Skeletal muscle satellite cell (primary cell): ENCODE data around the gene PTPN7.
"Not testable (repeated sequence)": the region's sequence is repeated elsewhere in the genome, so short reads cannot be mapped to it uniquely, and the experiment has no call there.

Source experiments
- H3K27me3 ChIP-seq: 2 replicates; pipeline ENCODE4 v1.7.0; 2013; ENCODE audit warnings: low read length; ENCODE audit not compliant: control insufficient read depth, insufficient read depth
- H3K36me3 ChIP-seq: 2 replicates; pipeline ENCODE4 v1.7.0; 2013; ENCODE audit warnings: mild to moderate bottlenecking, control low read depth, low read length; ENCODE audit not compliant: insufficient read depth
- H3K4me1 ChIP-seq: 2 replicates; pipeline ENCODE4 v1.7.0; 2013; ENCODE audit warnings: low read length; ENCODE audit not compliant: control insufficient read depth, insufficient read depth
- H3K4me2 ChIP-seq: 2 replicates; pipeline ENCODE4 v1.7.0; 2013; ENCODE audit warnings: mild to moderate bottlenecking, low read length
- H3K4me3 ChIP-seq: 2 replicates; pipeline ENCODE4 v1.7.0; 2013; ENCODE audit warnings: low read length
- H3K9ac ChIP-seq: 2 replicates; pipeline ENCODE4 v1.7.0; 2013; ENCODE audit warnings: mild to moderate bottlenecking, low read depth, low read length, moderate library complexity
- H3K9me3 ChIP-seq: replicated peaks from 2 replicates; pipeline ENCODE4 v1.7.0; 2013; ENCODE audit warnings: mild to moderate bottlenecking, control low read depth, low read length

PTPN7 gene

DNA sequence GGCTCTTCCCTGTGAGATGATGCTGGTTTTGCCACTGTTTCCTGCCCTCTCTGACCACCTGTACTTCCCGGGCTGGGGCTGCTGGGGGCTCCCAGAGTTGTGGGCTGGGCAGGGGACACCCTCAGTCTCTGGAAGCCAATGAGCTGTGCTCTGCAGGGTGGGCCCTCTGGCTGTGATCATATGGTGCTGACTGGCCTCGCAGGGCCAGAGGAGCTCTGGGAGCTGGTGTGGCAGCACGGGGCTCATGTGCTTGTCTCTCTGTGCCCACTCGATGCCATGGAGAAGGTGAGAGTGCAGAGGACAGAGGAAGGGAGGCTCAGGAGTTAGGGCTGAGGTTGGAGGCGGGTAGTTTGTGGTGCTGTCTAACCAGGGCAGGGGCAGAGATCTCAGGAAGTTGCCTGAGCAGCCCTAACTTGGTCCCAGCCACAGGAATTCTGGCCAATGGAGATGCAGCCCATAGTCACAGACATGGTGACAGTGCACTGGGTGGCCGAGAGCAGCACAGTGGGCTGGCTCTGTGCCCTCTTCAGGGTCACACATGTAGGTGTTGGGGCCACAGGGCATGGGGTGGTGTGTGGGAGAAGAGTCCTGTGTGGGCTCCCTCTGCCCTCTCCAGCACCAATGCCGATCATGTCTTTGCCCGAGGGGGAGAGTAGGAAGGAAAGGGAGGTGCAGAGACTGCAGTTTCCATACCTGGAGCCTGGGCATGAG is 27.4 kb upstream of the PTPN7 start:
- Histone ChIP-seq H3K27me3 (peaks cover 34% of the 10 kb centered on the region), H3K9me3 (no peaks in the 10 kb centered on the region), H3K4me2 (no peak overlapping the region), H3K36me3 (no peaks in the 10 kb centered on the region), H3K4me1 (peaks cover 5% of the 10 kb centered on the region), H3K4me3 (no peak overlapping the region), H3K9ac (no peak overlapping the region)

DNA sequence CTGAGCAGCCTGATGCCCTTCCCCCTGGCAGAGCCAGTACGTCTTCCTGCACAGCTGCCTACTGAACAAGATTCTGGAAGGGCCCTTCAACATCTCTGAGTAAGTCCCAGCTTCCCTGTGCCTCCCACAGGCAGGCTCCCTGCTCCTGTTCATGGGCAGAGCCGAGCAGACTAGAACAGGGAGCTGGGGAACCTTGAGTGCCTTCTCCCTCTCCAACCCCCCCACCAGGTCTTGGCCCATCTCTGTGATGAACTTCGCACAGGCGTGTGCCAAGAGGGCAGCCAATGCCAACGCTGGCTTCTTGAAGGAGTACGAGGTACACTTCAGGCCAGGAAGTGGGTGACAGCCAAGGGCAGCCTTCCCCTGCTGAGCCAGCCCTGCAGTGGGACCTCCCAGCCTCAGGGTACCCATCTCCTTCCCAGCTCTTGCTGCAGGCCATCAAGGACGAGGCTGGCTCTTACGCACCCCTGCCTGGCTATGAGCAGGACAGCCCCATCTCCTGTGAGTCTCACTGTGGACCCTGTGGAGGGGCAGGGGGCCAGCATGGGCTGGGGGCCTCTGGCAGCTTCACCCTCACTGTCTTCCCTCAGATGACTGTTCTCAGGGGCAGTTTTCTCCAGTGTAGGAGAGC is 26.8 kb upstream of the PTPN7 start:
- H3K27me3 ChIP-seq, result peaks cover 35% of the 10 kb centered on the region
- no peaks in the 10 kb centered on the region for H3K36me3 ChIP-seq
- peaks cover 5% of the 10 kb centered on the region for H3K4me1 ChIP-seq
- H3K9me3 ChIP-seq, result no peaks in the 10 kb centered on the region
- no peak overlapping the region for H3K4me3 ChIP-seq
- no peak overlapping the region for H3K4me2 ChIP-seq
- H3K9ac ChIP-seq, result no peak overlapping the region

DNA sequence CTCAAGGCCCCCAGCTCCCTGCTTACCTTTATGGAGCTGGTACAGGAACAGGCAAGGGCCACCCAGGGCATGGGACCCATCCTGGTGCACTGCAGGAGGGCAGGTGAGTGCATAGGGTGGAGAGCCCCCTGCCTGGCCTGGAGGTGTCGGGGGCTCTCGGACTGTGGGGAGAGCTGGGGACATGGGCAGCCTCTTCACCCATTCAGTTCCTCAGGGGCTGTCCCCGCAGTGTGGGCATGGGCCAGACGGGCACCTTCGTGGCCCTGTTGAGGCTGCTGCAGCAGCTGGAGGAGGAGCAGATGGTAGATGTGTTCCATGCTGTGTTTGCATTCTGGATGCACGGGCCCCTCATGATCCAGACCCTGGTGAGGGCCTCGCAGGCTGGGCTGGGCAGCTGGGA is 25.9 kb upstream of the PTPN7 start:
- Histone ChIP-seq H3K36me3 (no peaks in the 10 kb centered on the region), H3K27me3 (peaks cover 43% of the 10 kb centered on the region)

DNA sequence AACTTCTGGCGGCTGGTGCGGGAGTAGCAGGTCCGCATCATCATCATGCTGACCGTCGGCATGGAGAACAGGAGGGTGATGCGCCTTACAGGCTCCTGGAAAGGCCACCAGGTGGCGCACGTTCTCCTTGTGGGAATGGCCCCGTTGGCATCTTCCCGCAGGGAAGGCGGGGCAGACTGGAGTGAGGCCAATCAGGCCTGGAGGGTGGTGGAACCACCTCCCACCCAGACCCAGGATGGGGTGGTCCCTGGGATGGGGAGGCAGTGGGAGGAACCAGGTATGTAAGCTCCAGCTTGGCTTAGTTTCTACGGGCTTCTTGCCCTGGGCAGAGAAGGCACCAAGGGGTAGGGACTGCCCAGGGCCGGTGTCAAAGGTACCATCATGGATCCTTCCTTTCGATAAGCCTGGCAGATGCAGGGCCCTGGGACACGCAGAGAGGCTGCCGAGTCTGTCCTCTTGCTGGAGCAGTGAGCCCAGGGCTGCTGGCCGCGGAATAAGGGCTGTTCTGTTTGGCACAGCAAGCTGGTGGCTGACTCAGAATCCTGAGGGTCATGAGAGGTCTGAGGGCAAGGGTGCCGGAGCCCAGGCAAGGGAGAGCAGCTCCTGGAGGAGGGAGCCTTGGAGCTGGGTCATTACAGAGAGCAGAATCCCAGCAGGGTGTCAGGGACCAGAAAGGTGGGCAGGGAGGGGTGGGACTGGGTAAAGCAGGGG is 24.5 kb upstream of the PTPN7 start:
- Histone ChIP-seq H3K9ac (no peak overlapping the region), H3K4me1 (peaks cover 5% of the 10 kb centered on the region), H3K9me3 (no peaks in the 10 kb centered on the region), H3K36me3 (no peaks in the 10 kb centered on the region), H3K4me2 (peak overlapping the region; percentile 43), H3K4me3 (no peak overlapping the region), H3K27me3 (peaks cover 53% of the 10 kb centered on the region)

More for the DNA sequence above, 25.9 kb upstream of the PTPN7 start:
- Histone ChIP-seq H3K9me3 (no peaks in the 10 kb centered on the region), H3K9ac (no peak overlapping the region), H3K4me1 (peaks cover 5% of the 10 kb centered on the region), H3K4me3 (no peak overlapping the region), H3K4me2 (no peak overlapping the region)

GRCh38 chr1:202182040-202182877 is 21.9 kb upstream of the PTPN7 start:
- no peaks in the 10 kb centered on the region for H3K9me3 ChIP-seq
- H3K4me2 ChIP-seq, result no peak overlapping the region
- H3K9ac ChIP-seq, result no peak overlapping the region
- peaks cover 64% of the 10 kb centered on the region for H3K27me3 ChIP-seq
- H3K4me3 ChIP-seq, result no peak overlapping the region
- no peaks in the 10 kb centered on the region for H3K36me3 ChIP-seq
- peaks cover 5% of the 10 kb centered on the region for H3K4me1 ChIP-seq

GRCh38 chr1:202181586-202181985 is 21.2 kb upstream of the PTPN7 start:
- Histone ChIP-seq H3K36me3 (no peaks in the 10 kb centered on the region), H3K4me2 (no peak overlapping the region), H3K27me3 (peaks cover 67% of the 10 kb centered on the region), H3K4me1 (peaks cover 5% of the 10 kb centered on the region), H3K9ac (no peak overlapping the region), H3K4me3 (no peak overlapping the region), H3K9me3 (no peaks in the 10 kb centered on the region)

DNA sequence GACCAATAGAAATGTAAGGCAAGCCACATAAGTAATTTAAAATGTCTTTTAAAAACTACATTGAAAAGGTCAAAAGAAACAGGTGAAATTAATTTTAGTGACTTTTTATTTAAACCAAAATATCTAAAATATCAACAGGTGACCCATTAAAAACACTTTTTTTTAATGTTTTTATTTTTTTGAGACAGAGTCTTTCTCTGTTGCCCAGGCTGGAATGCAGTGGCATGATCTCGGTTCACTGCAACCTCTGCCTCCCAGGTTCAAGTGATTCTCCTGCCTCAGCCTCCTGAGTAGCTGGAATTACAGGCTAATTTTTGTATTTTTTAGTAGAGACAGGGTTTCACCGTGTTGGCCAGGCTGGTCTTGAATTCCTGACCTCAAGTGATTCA is 20.3 kb upstream of the PTPN7 start:
- not testable (repeated sequence) for H3K9me3 ChIP-seq, H3K4me1 ChIP-seq, H3K9ac ChIP-seq, H3K36me3 ChIP-seq, H3K4me2 ChIP-seq, H3K4me3 ChIP-seq
- H3K27me3 ChIP-seq, result peaks cover 65% of the 10 kb centered on the region

- Histone ChIP-seq H3K9me3 (no peaks in the 10 kb centered on the region), H3K4me3 (no peak overlapping the region), H3K4me1 (peaks cover 4% of the 10 kb centered on the region), H3K27me3 (peaks cover 63% of the 10 kb centered on the region), H3K4me2 (no peak overlapping the region), H3K36me3 (no peaks in the 10 kb centered on the region), H3K9ac (no peak overlapping the region)
Measured at GRCh38 chr1:202179828-202180750, 19.7 kb upstream of the PTPN7 start.

DNA sequence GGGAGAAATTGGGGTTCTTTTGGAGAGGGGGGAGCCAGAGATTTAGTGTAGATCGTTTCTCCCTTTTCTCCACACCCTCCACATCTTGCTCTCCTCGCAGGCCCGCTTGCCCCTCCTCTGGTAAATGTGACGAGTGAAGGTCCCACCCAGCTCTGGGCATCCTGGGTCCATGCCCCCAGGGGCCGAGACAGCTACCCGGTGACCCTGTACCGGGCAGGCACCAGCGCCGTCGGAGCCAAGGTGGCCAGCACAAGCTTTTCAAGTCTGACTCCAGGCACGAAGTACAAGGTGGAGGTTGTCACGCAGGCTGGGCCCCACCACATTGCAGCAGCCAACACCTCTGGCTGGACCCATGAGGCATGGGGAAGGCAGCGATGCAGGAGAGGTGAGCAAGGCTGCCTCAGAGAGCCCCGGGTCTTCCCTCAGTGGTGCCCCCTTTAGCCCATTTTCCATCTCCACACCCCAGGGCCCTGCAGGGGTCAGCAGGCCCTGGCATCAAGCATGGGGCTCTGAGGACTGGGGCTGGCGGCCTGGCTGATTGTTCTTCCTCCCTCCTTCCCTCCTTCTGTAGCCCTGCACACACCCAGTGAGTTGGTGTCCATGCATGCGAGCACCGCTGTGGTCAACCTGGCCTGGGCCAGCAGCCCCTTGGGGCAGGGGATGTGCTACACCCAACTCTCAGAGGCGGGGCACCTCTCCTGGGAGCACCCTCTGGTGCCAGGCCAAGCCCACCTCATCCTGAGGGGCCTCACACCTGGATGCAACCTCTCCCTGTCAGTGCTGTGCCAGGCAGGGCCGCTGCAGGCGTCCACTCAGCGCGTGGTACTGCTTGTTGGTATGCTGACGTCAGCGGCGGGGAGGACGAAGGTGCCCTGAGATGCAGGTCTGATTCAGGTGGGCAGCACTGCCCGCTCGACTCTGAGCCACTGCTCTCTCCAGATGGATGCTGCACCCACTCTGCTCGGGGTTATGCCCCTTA is 16.8 kb upstream of the PTPN7 start:
- Histone ChIP-seq H3K9ac (no peak overlapping the region), H3K36me3 (no peaks in the 10 kb centered on the region), H3K9me3 (no peaks in the 10 kb centered on the region), H3K4me1 (no peaks in the 10 kb centered on the region), H3K4me3 (no peak overlapping the region), H3K4me2 (no peak overlapping the region), H3K27me3 (peaks cover 46% of the 10 kb centered on the region)

DNA sequence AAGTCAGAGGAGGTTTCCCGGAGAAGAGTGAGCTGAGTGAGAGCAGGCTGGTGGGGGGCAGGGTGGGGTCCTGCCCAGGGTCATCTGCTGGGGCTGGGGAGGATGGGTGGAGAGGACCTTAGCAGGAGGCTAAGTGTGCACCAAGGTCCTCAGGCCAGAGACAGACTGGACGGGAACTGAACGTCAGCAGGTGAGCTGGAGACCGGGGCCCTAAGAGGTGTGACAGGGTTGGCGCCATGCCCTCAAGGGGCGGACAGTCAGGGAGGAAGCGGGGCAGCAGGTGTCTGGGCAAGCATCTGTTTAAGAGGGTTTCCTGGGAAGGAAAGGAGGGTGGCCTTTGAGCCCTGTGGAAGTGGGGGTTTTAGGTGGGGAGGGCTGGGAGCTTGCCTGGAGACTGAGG is 13.6 kb upstream of the PTPN7 start:
- Histone ChIP-seq H3K27me3 (peaks cover 21% of the 10 kb centered on the region), H3K9me3 (no peaks in the 10 kb centered on the region), H3K4me1 (no peaks in the 10 kb centered on the region), H3K4me2 (no peak overlapping the region), H3K9ac (no peak overlapping the region), H3K4me3 (no peak overlapping the region), H3K36me3 (no peaks in the 10 kb centered on the region)
